Hepatocyte (in vitro differentiated cells): Measurements from ENCODE around the gene FMN1. TPM values are rescaled to one million over a fixed set of nuclear protein-coding genes. Genes with fewer than 3 reads are reported as not detected.

Experiments
- DNase-seq: peaks from one replicate; pipeline ENCODE4 v3.0.0-alpha.2; 2016; ENCODE audit warnings: low spot score
- H2AFZ ChIP-seq: fragments of 200-600 bp; sonication (generic); 2 replicates; pipeline ENCODE4 v1.6.0; 2016; ENCODE audit warnings: antibody characterized with exemption, mild to moderate bottlenecking
- H3K27ac ChIP-seq: fragments of 200-600 bp; sonication (generic); 2 replicates; pipeline ENCODE4 v1.5.1; 2016; ENCODE audit warnings: mild to moderate bottlenecking
- H3K27me3 ChIP-seq: fragments of 200-600 bp; sonication (generic); 2 replicates; pipeline ENCODE4 v1.6.1; 2016
- H3K36me3 ChIP-seq: fragments of 200-600 bp; sonication (generic); replicated peaks from 2 replicates; pipeline ENCODE4 v1.5.1; 2016; ENCODE audit warnings: low read depth; ENCODE audit not compliant: insufficient read depth
- H3K4me1 ChIP-seq: fragments of 200-600 bp; sonication (generic); 2 replicates; pipeline ENCODE4 v1.5.1; 2016; ENCODE audit warnings: mild to moderate bottlenecking, moderate library complexity; ENCODE audit not compliant: insufficient read depth
- H3K4me2 ChIP-seq: fragments of 200-600 bp; sonication (generic); 2 replicates; pipeline ENCODE4 v1.6.0; 2016
- H3K4me3 ChIP-seq: fragments of 200-600 bp; sonication (generic); 2 replicates; pipeline ENCODE4 v1.5.1; 2016; ENCODE audit warnings: mild to moderate bottlenecking
- H3K79me2 ChIP-seq: fragments of 200-600 bp; sonication (generic); 2 replicates; pipeline ENCODE4 v1.6.0; 2017; ENCODE audit warnings: mild to moderate bottlenecking
- H3K9me2 ChIP-seq: fragments of 200-600 bp; sonication (generic); replicated peaks from 2 replicates; pipeline ENCODE4 v1.6.0; 2017; ENCODE audit warnings: mild to moderate bottlenecking; ENCODE audit not compliant: insufficient read depth
- H3K9me3 ChIP-seq: fragments of 200-600 bp; sonication (generic); 2 replicates; pipeline ENCODE4 v1.5.1; 2016; ENCODE audit warnings: low read depth, mild to moderate bottlenecking
- H4K20me1 ChIP-seq: fragments of 200-600 bp; sonication (generic); 2 replicates; pipeline ENCODE4 v1.6.0; 2016; ENCODE audit warnings: mild to moderate bottlenecking; ENCODE audit not compliant: insufficient read depth, poor library complexity, severe bottlenecking
- CTCF ChIP-seq: fragments of 200-600 bp; sonication (generic); IDR thresholded peaks from 2 replicates; pipeline ENCODE4 v1.5.1; 2016; ENCODE audit warnings: antibody characterized with exemption, mild to moderate bottlenecking; ENCODE audit not compliant: poor library complexity
- EZH2 ChIP-seq: fragments of 200-600 bp; sonication (generic); IDR thresholded peaks from 2 replicates; pipeline ENCODE4 v1.6.1; 2016; ENCODE audit warnings: antibody characterized with exemption, mild to moderate bottlenecking, borderline replicate concordance
- EZH2phosphoT487 ChIP-seq: fragments of 200-600 bp; sonication (generic); IDR thresholded peaks from one replicate; pipeline ENCODE4 v1.6.1; 2018; ENCODE audit warnings: antibody characterized with exemption, mild to moderate bottlenecking, low read depth, moderate library complexity; ENCODE audit not compliant: unreplicated experiment, severe bottlenecking
- WGBS: methylation state at CpG from one replicate; pipeline ENCODE4 v1.1.6; 2016; ENCODE audit warnings: low lambda C conversion rate; ENCODE audit errors: missing lambda C conversion rate; 5-methylcytosine and 5-hydroxymethylcytosine counted together
- polyA plus RNA-seq: library from polyadenylated mRNA; unstranded; fragments of >200 nt; fragmentation: Nextera tagmentation; extraction: Ambion mirVana; gene quantifications from 2 replicates; pipeline ENCODE4 v1.2.1, GENCODE V29; 2016
- total RNA-seq: library from RNA; depleted of rRNA; stranded (reverse); fragments of >200 nt; gene quantifications from 2 replicates; pipeline ENCODE4 v1.2.3, GENCODE V29; 2014

The FMN1 gene
- total and polyA plus RNA-seq, 2 experiments from 2014 or later = 0.07 to 0.70 TPM

DNA sequence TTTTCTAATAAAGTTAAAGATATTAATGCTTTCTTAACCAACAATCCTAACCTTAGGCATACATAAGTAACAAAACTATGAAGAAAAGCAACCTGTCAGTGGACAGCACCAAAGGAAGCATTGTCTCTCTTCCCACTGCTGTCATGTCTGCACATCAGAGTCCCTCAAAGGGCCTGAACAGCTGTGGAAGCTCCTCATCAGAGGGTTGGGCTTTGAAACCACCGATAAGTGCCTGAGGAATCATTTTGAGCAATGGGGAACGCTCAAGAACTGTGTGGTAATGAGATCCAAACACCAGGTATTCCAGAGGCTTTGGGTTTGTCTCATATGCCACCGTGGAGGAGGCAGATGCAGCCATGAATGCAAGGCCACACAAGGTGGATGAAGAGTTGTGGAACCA is 182.5 kb downstream of the FMN1 start:
- Histone ChIP-seq H3K4me3 (no peak overlapping the region), H3K9me3 (no peaks in the 10 kb centered on the region), H3K27me3 (no peaks in the 10 kb centered on the region), H3K4me1 (no peaks in the 10 kb centered on the region), H4K20me1 (no peaks in the 10 kb centered on the region), H3K9me2 (no peaks in the 10 kb centered on the region), H3K36me3 (no peaks in the 10 kb centered on the region), H3K4me2 (no peak overlapping the region), H3K27ac (no peak overlapping the region), H3K79me2 (no peaks in the 10 kb centered on the region), H2AFZ (no peak overlapping the region)
- TF ChIP-seq CTCF (no peak), EZH2 (no peak), EZH2phosphoT487 (no peak)
- WGBS = 81% methylated on average over 3 of the region's 3 CpGs
- DNase-seq = no peak

- no peak overlapping the region for H3K4me3 ChIP-seq
- H3K27ac ChIP-seq = no peak overlapping the region
- no peak overlapping the region for H3K4me2 ChIP-seq
- H3K36me3 ChIP-seq = no peaks in the 10 kb centered on the region
- H2AFZ ChIP-seq = no peak overlapping the region
- no peaks in the 10 kb centered on the region for H3K4me1 ChIP-seq
- H3K79me2 ChIP-seq = no peaks in the 10 kb centered on the region
- DNase-seq = no peak
- WGBS = 90% methylated on average over 4 of the region's 4 CpGs
- H3K9me3 ChIP-seq = no peaks in the 10 kb centered on the region
- no peaks in the 10 kb centered on the region for H4K20me1 ChIP-seq
- no peak for TF ChIP-seq EZH2
- no peak for TF ChIP-seq EZH2phosphoT487
- no peak for TF ChIP-seq CTCF
- H3K9me2 ChIP-seq = no peaks in the 10 kb centered on the region
- H3K27me3 ChIP-seq = no peaks in the 10 kb centered on the region
Observed at GRCh38 chr15:33009603-33010002, 184.9 kb downstream of the FMN1 start.

- Histone ChIP-seq H3K9me3 (no peaks in the 10 kb centered on the region), H3K9me2 (no peaks in the 10 kb centered on the region), H3K27ac (no peak overlapping the region), H3K4me2 (no peak overlapping the region), H3K4me1 (no peaks in the 10 kb centered on the region), H3K79me2 (no peaks in the 10 kb centered on the region), H3K36me3 (no peaks in the 10 kb centered on the region), H3K27me3 (no peaks in the 10 kb centered on the region), H2AFZ (no peak overlapping the region), H4K20me1 (no peaks in the 10 kb centered on the region), H3K4me3 (no peak overlapping the region)
- DNase-seq = no peak
- 85% methylated on average over 5 of the region's 5 CpGs for WGBS
- no peak for TF ChIP-seq CTCF
- TF ChIP-seq EZH2 = no peak
- no peak for TF ChIP-seq EZH2phosphoT487
Observed at GRCh38 chr15:33009026-33009425, 185.5 kb downstream of the FMN1 start.
